NK-92 (cell line): Measurements from ENCODE around the gene FAM234A.

ENCODE experiments used
- DNase-seq: peaks from one replicate; lab custom pipeline; 2025; ENCODE audit not compliant: unreplicated experiment; lab: John Stamatoyannopoulos, UW

Gene FAM234A

GRCh38 chr16:296276-296675 lies 61.7 kb downstream of the FAM234A start:
- DNase-seq: no peak

- DNase-seq: no peak
These were observed 62.3 kb downstream of the FAM234A start for GRCh38 chr16:296806-297510.

DNA sequence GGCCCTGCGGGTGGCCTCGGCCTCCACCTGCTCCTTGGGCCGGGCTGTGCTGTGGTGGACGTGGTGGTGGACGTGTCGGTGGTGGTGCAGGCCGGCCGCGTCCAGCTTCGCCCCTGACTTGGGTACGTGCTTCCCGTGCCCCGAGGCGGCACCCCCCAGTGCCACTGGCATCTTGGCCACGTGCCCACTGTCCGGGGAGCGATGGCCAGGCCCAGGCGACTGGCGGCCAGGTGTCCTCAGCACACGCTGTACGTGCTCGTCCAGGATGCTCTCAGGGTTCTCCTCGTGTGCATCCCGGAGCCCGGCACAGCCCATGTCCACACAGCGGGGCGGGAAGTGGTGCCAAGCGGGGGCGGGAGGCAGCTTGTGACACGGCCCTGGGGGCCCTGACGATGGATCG lies 63.2 kb downstream of the FAM234A start:
- no peak for DNase-seq

GRCh38 chr16:301235-301634 lies 66.6 kb downstream of the FAM234A start:
- no peak for DNase-seq

DNA sequence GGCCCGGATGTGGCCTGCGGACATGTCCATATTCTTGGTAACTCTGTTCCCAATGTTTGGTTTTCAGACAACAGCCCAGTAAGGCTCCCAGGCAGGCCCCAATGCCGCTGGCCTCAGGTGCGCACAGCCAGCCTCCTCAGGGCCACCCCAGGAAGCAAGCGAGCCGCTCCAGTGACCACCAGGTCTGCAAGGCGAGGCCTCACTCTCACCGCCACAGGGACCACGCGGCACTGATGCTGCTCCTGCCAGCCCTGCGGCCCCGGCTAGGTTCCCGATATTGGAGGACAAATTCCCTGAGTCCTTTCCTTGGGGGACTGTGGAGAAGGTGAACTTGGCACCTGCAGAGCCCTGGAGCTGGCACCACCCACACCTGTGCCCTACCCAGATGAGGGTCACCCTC lies 67.3 kb downstream of the FAM234A start:
- DNase-seq: no peak

GRCh38 chr16:303760-304505 lies 69.3 kb downstream of the FAM234A start:
- no peak for DNase-seq

DNA sequence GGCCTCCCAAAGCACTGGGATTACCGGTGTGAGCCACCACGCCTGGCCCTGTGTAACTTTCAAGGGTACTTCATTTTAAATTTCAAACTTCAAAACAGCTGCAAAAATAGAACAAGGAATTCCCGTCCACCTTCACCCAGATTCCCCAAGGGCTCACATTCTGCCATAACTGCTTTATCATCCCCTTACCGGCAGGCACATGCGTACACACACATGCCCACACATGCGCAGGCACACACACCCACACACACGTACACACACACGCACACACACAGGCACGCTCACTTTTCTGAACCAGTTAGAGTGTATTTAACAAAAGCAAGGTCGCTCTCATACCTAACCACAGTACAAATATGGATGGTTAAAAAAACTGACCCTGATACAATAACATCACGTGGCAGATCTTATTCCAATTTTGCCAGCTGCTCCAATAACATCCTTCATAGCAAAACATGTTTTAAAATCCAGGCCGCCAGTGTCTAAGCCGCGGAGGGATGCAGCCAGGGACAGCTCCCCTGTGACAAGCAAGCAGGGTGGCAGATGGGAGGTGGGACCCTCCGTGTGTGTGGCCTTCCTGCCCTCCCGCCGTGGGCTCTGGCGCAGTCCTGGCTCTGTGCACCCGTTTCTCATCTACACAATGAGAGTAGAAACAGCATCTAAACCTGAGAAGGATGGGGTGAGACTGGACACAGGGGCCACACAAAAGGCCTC lies 71.5 kb downstream of the FAM234A start:
- DNase-seq: no peak

- no peak for DNase-seq
These were observed 72.3 kb downstream of the FAM234A start for GRCh38 chr16:306911-307370.

DNA sequence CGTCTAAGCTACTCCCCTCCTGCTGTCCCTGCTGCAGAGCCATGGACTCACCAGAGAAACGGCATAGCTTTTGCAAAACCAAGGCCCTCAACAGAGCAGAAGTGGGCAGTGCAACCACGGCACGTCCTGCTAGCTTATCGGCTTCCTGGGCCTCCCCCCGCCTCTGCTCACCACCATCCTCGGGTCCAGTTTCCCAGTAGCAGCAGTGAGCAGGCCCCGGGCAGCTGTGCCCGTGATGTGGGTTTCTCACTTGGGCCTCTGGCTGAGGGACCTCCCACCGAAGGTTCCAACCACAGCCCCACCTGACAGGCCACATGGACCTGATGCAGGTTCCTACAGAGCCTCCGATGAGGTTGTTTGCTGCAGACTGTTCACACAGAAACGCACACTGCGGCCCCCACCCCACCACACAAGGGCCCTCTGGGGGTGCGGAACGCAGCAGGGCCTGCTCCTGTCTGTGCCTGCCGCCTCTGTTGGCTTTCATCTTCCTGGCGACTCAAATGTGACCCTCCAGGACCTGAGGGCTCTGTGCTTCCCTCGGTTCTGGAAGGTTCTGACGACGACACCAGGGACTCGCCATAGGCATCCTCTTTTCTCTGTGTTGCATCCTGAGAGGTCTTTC lies 73.2 kb downstream of the FAM234A start:
- no peak for DNase-seq

GRCh38 chr16:309476-309875 lies 74.9 kb downstream of the FAM234A start:
- DNase-seq: no peak

DNA sequence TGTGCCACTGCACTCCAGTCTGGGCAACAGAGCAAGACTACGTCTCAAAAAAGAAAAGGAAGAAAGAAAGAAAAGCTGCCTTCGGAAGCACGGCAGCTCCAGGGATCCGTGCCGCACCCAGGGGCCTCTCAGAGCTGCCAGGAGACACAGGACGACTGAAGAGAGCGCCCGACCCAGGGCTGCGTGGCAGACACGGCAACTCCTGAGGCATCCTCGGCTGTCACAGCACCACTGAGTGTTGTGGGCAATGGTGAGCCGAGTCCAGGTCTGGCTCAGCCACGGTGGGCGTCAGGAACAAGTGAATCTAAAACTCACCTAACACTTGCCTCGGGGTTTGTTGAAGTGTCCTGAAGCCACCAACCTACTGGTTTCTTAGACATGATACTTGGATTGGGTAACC lies 77.1 kb downstream of the FAM234A start:
- DNase-seq: no peak

GRCh38 chr16:314351-314750 lies 79.7 kb downstream of the FAM234A start:
- DNase-seq: no peak

DNA sequence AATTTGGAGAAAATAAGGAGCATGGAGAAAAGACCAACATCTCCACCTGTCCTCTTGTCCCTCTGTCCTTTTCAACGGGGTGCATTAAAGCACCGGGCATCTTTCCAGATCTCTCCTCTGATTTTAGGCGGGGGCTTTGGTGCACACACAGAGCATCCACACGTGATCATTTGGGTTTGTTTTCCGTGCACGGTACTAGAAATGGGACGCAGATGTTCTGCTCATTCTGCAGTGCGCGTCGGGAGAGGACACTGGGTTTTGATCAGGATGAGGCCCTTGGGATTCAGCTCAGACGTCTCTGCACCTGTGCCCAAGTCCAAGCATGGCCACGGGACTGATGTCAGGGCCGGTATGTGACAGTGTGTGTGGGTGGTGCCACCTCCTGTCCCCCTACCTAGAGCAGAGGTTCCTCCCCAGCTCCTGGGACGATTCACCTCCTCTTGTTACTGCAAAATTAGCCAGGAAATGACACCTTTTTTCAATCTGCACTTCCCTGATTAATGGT lies 80.2 kb downstream of the FAM234A start:
- no peak for DNase-seq
